ENCODE results near the gene TACC2.
A peak's percentile ranks its signal among the peaks of the same experiment; 100 is the strongest.

The TACC2 gene

DNA sequence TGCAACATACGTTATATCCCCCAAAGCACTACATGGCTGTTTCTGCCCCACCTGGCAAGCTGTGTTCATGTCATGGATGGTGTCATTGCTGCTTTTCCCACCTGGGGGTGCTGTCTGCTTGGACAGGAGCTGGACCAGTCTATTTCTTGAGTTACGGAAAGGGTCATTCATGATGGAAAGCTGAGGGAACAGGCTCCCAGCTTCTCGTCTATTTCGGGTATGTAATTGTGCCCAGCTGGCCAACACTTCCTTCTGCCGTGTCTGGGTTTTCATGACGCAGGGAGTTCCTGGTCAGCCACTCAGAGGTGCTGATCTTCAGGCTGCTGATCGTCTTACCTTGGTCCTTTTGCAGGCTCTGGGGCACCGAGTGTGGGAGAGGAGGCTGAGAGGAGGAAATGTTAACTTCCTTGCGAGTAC lies 290.8 kb downstream of the TACC2 start:
- Histone ChIP-seq H3K36me3 (no peaks in the 10 kb centered on the region), H4K20me1 (no peaks in the 10 kb centered on the region), H3K27me3 (no peaks in the 10 kb centered on the region), H3K4me1 (peaks cover 14 to 20% (median 17%) of the 10 kb centered on the region in 10 experiments), H3K27ac (no peak overlapping the region), H3K9me3 (replicated peaks in 1 of 11) (no peaks in the 10 kb centered on the region), H3K4me2 (no peak overlapping the region), H3K9ac (no peak overlapping the region), H3K4me3 (no peak overlapping the region)
- TF ChIP-seq Cebpa-rat (IDR thresholded peaks at IDR 0.05), result no peak

- Histone ChIP-seq H3K4me2 (no peak overlapping the region), H3K27ac (no peak overlapping the region), H3K9ac (no peak overlapping the region), H4K20me1 (no peaks in the 10 kb centered on the region), H3K4me3 (no peak overlapping the region), H3K36me3 (no peaks in the 10 kb centered on the region), H3K9me3 (replicated peaks in 1 of 11) (no peaks in the 10 kb centered on the region), H3K27me3 (no peaks in the 10 kb centered on the region), H3K4me1 (peaks cover 14 to 20% (median 17%) of the 10 kb centered on the region in 10 experiments)
- no peak for TF ChIP-seq Cebpa-rat (IDR thresholded peaks at IDR 0.05)
Measured at GRCh38 chr10:122280156-122280555, 291.2 kb downstream of the TACC2 start.

DNA sequence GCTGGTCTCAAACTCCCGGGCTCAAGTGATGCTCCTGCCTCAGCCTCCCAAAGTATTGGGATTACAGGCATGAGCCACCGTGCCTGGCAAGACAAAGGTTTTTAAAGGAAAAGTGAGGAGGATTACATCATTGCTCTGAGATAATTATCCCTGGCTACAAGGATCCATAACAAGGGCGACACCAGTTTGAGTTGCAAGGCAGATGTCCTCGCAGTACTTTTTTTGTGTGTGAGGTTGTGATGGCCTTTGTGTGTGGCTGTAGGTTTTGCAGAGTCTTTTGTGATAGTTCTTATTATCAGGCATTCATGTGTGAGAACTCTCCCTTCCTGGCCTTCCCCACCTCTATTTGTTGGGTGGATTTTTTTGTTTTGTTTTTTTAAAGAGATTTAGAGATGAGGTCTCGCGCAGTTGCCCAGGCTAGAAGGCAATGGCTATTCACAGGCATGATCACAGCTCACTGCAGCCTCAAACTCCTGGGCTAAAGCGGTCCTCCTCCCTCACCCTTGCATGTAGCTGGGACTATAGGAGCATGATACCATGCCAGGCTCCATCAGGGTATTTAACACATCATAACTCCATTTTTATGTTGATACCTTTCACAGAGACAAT lies 292.2 kb downstream of the TACC2 start:
- Histone ChIP-seq H3K4me3 (no peak overlapping the region), H4K20me1 (no peaks in the 10 kb centered on the region), H3K4me2 (peak overlapping the region in 4 of 11 experiments; percentile 50 to 71 (median 70); a peak in 5 of 22 replicates), H3K9me3 (replicated peaks in 1 of 11) (no peaks in the 10 kb centered on the region), H3K27ac (no peak overlapping the region), H3K4me1 (peaks cover 14 to 26% (median 23%) of the 10 kb centered on the region in 10 experiments), H3K27me3 (no peaks in the 10 kb centered on the region), H3K36me3 (no peaks in the 10 kb centered on the region), H3K9ac (no peak overlapping the region)
- no peak for TF ChIP-seq Cebpa-rat (IDR thresholded peaks at IDR 0.05)

GRCh38 chr10:122281751-122282150 lies 292.8 kb downstream of the TACC2 start:
- H3K27ac ChIP-seq, result peak overlapping the region in 1 of 11 experiments; percentile 29; a peak in 2 of 22 replicates
- H4K20me1 ChIP-seq, result no peaks in the 10 kb centered on the region
- peak overlapping the region; percentile 44 to 73 (median 69); a peak in 21 of 22 replicates for H3K4me2 ChIP-seq
- no peaks in the 10 kb centered on the region for H3K27me3 ChIP-seq
- H3K4me1 ChIP-seq, result peaks cover 14 to 30% (median 25%) of the 10 kb centered on the region in 10 experiments
- no peak overlapping the region for H3K9ac ChIP-seq
- H3K36me3 ChIP-seq, result no peaks in the 10 kb centered on the region
- no peaks in the 10 kb centered on the region for H3K9me3 ChIP-seq (replicated peaks in 1 of 11)
- H3K4me3 ChIP-seq, result no peak overlapping the region
- TF ChIP-seq Cebpa-rat (IDR thresholded peaks at IDR 0.05), result no peak

GRCh38 chr10:122282253-122282671 lies 293.3 kb downstream of the TACC2 start:
- no peak for TF ChIP-seq Cebpa-rat (IDR thresholded peaks at IDR 0.05)
- H3K9ac ChIP-seq, result no peak overlapping the region
- no peak overlapping the region for H3K4me3 ChIP-seq
- H3K36me3 ChIP-seq, result no peaks in the 10 kb centered on the region
- no peaks in the 10 kb centered on the region for H3K9me3 ChIP-seq (replicated peaks in 1 of 11)
- H3K4me2 ChIP-seq, result peak overlapping the region; percentile 44 to 73 (median 69)
- peak overlapping the region in 1 of 11 experiments; percentile 29; a peak in 2 of 22 replicates for H3K27ac ChIP-seq
- no peaks in the 10 kb centered on the region for H4K20me1 ChIP-seq
- H3K4me1 ChIP-seq, result peaks cover 14 to 30% (median 25%) of the 10 kb centered on the region in 10 experiments
- no peaks in the 10 kb centered on the region for H3K27me3 ChIP-seq

GRCh38 chr10:122282909-122283308 lies 293.9 kb downstream of the TACC2 start:
- Histone ChIP-seq H3K27me3 (no peaks in the 10 kb centered on the region), H3K36me3 (no peaks in the 10 kb centered on the region), H3K4me1 (peaks cover 14 to 31% (median 25%) of the 10 kb centered on the region in 10 experiments), H3K4me2 (peak overlapping the region; percentile 44 to 73 (median 69)), H3K9me3 (replicated peaks in 1 of 11) (no peaks in the 10 kb centered on the region), H3K4me3 (no peak overlapping the region), H3K9ac (no peak overlapping the region), H3K27ac (0 out of 22 replicates have a peak overlapping the region, but pooled peaks of 1 of the 11 experiments have one; percentile 21), H4K20me1 (no peaks in the 10 kb centered on the region)
- no peak for TF ChIP-seq Cebpa-rat (IDR thresholded peaks at IDR 0.05)

- H4K20me1 ChIP-seq, result no peaks in the 10 kb centered on the region
- TF ChIP-seq Cebpa-rat (IDR thresholded peaks at IDR 0.05), result no peak
- no peaks in the 10 kb centered on the region for H3K9me3 ChIP-seq (replicated peaks in 1 of 11)
- no peaks in the 10 kb centered on the region for H3K36me3 ChIP-seq
- H3K9ac ChIP-seq, result no peak overlapping the region
- no peak overlapping the region for H3K27ac ChIP-seq
- H3K4me2 ChIP-seq, result peak overlapping the region in 7 of 11 experiments; percentile 2 to 46 (median 4); a peak in 7 of 22 replicates
- H3K4me3 ChIP-seq, result no peak overlapping the region
- no peaks in the 10 kb centered on the region for H3K27me3 ChIP-seq
- H3K4me1 ChIP-seq, result peaks cover 15 to 34% (median 29%) of the 10 kb centered on the region in 10 experiments
Measured at GRCh38 chr10:122285506-122286444, 296.8 kb downstream of the TACC2 start.

DNA sequence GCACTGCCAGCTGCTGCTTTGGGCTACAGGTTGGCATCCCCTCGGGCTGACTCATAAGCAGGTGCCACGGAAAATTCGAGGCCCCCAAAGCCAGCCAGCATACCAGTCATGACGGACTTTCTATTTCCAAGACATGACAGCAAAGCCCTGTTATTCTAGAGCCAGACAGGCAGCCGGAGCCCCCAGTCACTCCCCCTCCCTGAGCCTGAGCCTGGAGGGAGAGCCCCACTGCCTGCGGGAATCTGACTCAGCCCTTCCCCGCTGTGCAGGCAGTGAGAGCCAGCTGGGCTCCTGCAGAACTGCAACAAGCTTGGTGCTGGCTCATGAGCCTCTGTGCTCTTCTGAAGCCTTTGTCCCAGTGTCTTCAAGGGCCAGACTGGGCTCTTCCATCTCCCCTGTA lies 297.9 kb downstream of the TACC2 start:
- H3K27ac ChIP-seq, result no peak overlapping the region
- H3K4me2 ChIP-seq, result no peak overlapping the region
- H4K20me1 ChIP-seq, result no peaks in the 10 kb centered on the region
- no peaks in the 10 kb centered on the region for H3K9me3 ChIP-seq (replicated peaks in 1 of 11)
- H3K9ac ChIP-seq, result no peak overlapping the region
- H3K36me3 ChIP-seq, result no peaks in the 10 kb centered on the region
- H3K4me1 ChIP-seq, result peaks cover 12 to 35% (median 29%) of the 10 kb centered on the region in 10 experiments
- no peak overlapping the region for H3K4me3 ChIP-seq
- TF ChIP-seq Cebpa-rat (IDR thresholded peaks at IDR 0.05), result no peak
- H3K27me3 ChIP-seq, result no peaks in the 10 kb centered on the region

- TF ChIP-seq Cebpa-rat (IDR thresholded peaks at IDR 0.05), result no peak
- no peaks in the 10 kb centered on the region for H3K27me3 ChIP-seq
- peaks cover 5 to 28% (median 22%) of the 10 kb centered on the region in 10 experiments for H3K4me1 ChIP-seq
Measured at GRCh38 chr10:122287570-122287969, 298.6 kb downstream of the TACC2 start.

More at GRCh38 chr10:122287570-122287969, 298.6 kb downstream of the TACC2 start:
- no peak overlapping the region for H3K4me3 ChIP-seq
- no peaks in the 10 kb centered on the region for H4K20me1 ChIP-seq
- no peak overlapping the region for H3K9ac ChIP-seq
- H3K27ac ChIP-seq, result no peak overlapping the region
- H3K36me3 ChIP-seq, result no peaks in the 10 kb centered on the region
- no peak overlapping the region for H3K4me2 ChIP-seq
- H3K9me3 ChIP-seq (replicated peaks in 1 of 11), result no peaks in the 10 kb centered on the region

Data from BLaER1 treated with 17β-estradiol and CSF1 and Interleukin-3, amounts not matched to agents 10 nM and 100 nM (cell line).